Measurements from ENCODE around the gene PFKP.

DNA sequence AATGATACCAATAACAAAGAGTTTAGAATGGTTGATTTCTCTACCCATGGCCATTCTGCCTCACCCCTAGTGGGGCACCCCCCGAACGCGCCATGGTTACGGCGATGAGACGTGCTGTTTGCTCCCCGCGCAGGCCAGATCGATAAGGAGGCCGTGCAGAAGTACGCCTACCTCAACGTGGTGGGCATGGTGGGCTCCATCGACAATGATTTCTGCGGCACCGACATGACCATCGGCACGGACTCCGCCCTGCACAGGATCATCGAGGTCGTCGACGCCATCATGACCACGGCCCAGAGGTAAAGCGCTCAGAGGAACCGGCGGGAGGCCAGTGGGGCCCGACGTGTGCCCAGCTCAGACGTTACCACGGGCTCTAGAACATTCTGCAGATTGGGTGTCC is 36.3 kb downstream of the PFKP start:
- TF ChIP-seq CTCF (IDR thresholded peaks at IDR 0.05; ENCODE audit: poor library complexity) (no peak), EZH2phosphoT487 (IDR thresholded peaks at IDR 0.05; ENCODE audit: low read depth, severe bottlenecking, unreplicated experiment) (no peak), EZH2 (IDR thresholded peaks at IDR 0.05; ENCODE audit: borderline replicate concordance) (no peak)
